Measurements from ENCODE around the gene CDR2.

- TF ChIP-seq POLR2A (IDR thresholded peaks at IDR 0.05; ENCODE audit: low read length) = no peak
- TF ChIP-seq GATA1 (IDR thresholded peaks at IDR 0.05; ENCODE audit: low read depth, low read length) = no peak
Measured at GRCh38 chr16:22323959-22324786, 50.2 kb downstream of the CDR2 start.
